ENCODE measurements around the gene CCNDBP1.
A peak's percentile ranks its signal among the peaks of the same experiment; 100 is the strongest.
"Not testable (repeated sequence)": the region's sequence is repeated elsewhere in the genome, so short reads cannot be mapped to it uniquely, and the experiment has no call there.

CCNDBP1 gene

GRCh38 chr15:43215961-43216360 lies 30.8 kb downstream of the CCNDBP1 start:
- no peak for DNase-seq

- DNase-seq: no peak
Observed at GRCh38 chr15:43218908-43219706, 33.9 kb downstream of the CCNDBP1 start.

GRCh38 chr15:43219929-43220928 lies 35.0 kb downstream of the CCNDBP1 start:
- no peak for DNase-seq

GRCh38 chr15:43220991-43221403 lies 35.8 kb downstream of the CCNDBP1 start, which contains the start of gene EPB42:
Gene EPB42, minus strand, starts transcription at chr15:43221018. Its CDS starts 193 bp downstream, at chr15:43220825.
- DNase-seq: no peak

- DNase-seq: no peak
Observed at GRCh38 chr15:43221422-43221821, 36.2 kb downstream of the CCNDBP1 start.

- DNase-seq: peak; percentile 48
Observed at GRCh38 chr15:43225201-43225949, 40.2 kb downstream of the CCNDBP1 start.

- DNase-seq: not testable (repeated sequence)
Observed at GRCh38 chr15:43225950-43226255, 40.7 kb downstream of the CCNDBP1 start.

- DNase-seq: no peak
Observed at GRCh38 chr15:43226436-43227305, 41.5 kb downstream of the CCNDBP1 start.

GRCh38 chr15:43229977-43230376 lies 44.8 kb downstream of the CCNDBP1 start:
- no peak for DNase-seq

GRCh38 chr15:43230640-43231115 lies 45.5 kb downstream of the CCNDBP1 start:
- DNase-seq: no peak

GRCh38 chr15:43232289-43232874 lies 47.2 kb downstream of the CCNDBP1 start:
- no peak for DNase-seq

GRCh38 chr15:43235536-43235935 lies 50.3 kb downstream of the CCNDBP1 start:
- no peak for DNase-seq

GRCh38 chr15:43237842-43238470 lies 52.8 kb downstream of the CCNDBP1 start:
- DNase-seq: no peak

GRCh38 chr15:43238671-43239131 lies 53.5 kb downstream of the CCNDBP1 start:
- DNase-seq: no peak

GRCh38 chr15:43239732-43240491 lies 54.7 kb downstream of the CCNDBP1 start:
- DNase-seq: no peak

- peak; percentile 38 for DNase-seq
Observed at GRCh38 chr15:43241100-43241499, 55.9 kb downstream of the CCNDBP1 start.

GRCh38 chr15:43242616-43243015 lies 57.4 kb downstream of the CCNDBP1 start:
- no peak for DNase-seq

- DNase-seq: no peak
Observed at GRCh38 chr15:43243020-43243645, 57.9 kb downstream of the CCNDBP1 start.

- DNase-seq: no peak
Observed at GRCh38 chr15:43244092-43244491, 58.9 kb downstream of the CCNDBP1 start.
